ENCODE measurements around the gene TSC1.
A peak's percentile ranks its signal among the peaks of the same experiment; 100 is the strongest.

TSC1 gene

GRCh38 chr9:132879457-132880323 lies 64.7 kb downstream of the TSC1 start:
- Histone ChIP-seq H3K36me3 (ENCODE audit: insufficient read depth, low read length) (no peaks in the 10 kb centered on the region), H3K9ac (ENCODE audit: low read depth, low read length) (no peak overlapping the region), H3K9me3 (ENCODE audit: control insufficient read depth, insufficient read depth, low read length) (no peaks in the 10 kb centered on the region), H3K4me1 (ENCODE audit: insufficient read depth, low read length) (no peaks in the 10 kb centered on the region)

GRCh38 chr9:132878695-132879456 lies 65.5 kb downstream of the TSC1 start, which contains the start of gene SPACA9:
Gene SPACA9 (plus strand): TSS chr9:132878898. CDS start chr9:132883948, 5,050 bp downstream.
- H3K4me1 ChIP-seq (ENCODE audit: insufficient read depth, low read length), result no peaks in the 10 kb centered on the region
- H3K36me3 ChIP-seq (ENCODE audit: insufficient read depth, low read length), result no peaks in the 10 kb centered on the region
- no peaks in the 10 kb centered on the region for H3K9me3 ChIP-seq (ENCODE audit: control insufficient read depth, insufficient read depth, low read length)
- peak within 1 kb of the TSS; percentile 92 for H3K9ac ChIP-seq (ENCODE audit: low read depth, low read length)

- no peaks in the 10 kb centered on the region for H3K4me1 ChIP-seq (ENCODE audit: insufficient read depth, low read length)
- H3K9ac ChIP-seq (ENCODE audit: low read depth, low read length), result peak within 1 kb of the TSS; percentile 92
- H3K9me3 ChIP-seq (ENCODE audit: control insufficient read depth, insufficient read depth, low read length), result no peaks in the 10 kb centered on the region
- no peaks in the 10 kb centered on the region for H3K36me3 ChIP-seq (ENCODE audit: insufficient read depth, low read length)
These were observed 66.4 kb downstream of the TSC1 start, which contains the start of gene AK8 for GRCh38 chr9:132877824-132878694. Gene AK8 (minus strand): TSS chr9:132878284. CDS start chr9:132878255, 29 bp downstream.

- Histone ChIP-seq H3K4me1 (ENCODE audit: insufficient read depth, low read length) (no peaks in the 10 kb centered on the region), H3K9ac (ENCODE audit: low read depth, low read length) (peak overlapping the region; percentile 92; the same call in 1 of the 2 replicates), H3K9me3 (ENCODE audit: control insufficient read depth, insufficient read depth, low read length) (no peaks in the 10 kb centered on the region), H3K36me3 (ENCODE audit: insufficient read depth, low read length) (no peaks in the 10 kb centered on the region)
These were observed 67.0 kb downstream of the TSC1 start for GRCh38 chr9:132877458-132877823.

GRCh38 chr9:132876849-132877248 lies 67.6 kb downstream of the TSC1 start:
- H3K36me3 ChIP-seq (ENCODE audit: insufficient read depth, low read length), result no peaks in the 10 kb centered on the region
- no peaks in the 10 kb centered on the region for H3K4me1 ChIP-seq (ENCODE audit: insufficient read depth, low read length)
- no peak overlapping the region for H3K9ac ChIP-seq (ENCODE audit: low read depth, low read length)

GRCh38 chr9:132875159-132875558 lies 69.3 kb downstream of the TSC1 start:
- Histone ChIP-seq H3K9ac (ENCODE audit: low read depth, low read length) (no peak overlapping the region), H3K36me3 (ENCODE audit: insufficient read depth, low read length) (no peaks in the 10 kb centered on the region), H3K9me3 (ENCODE audit: control insufficient read depth, insufficient read depth, low read length) (no peaks in the 10 kb centered on the region), H3K4me1 (ENCODE audit: insufficient read depth, low read length) (no peaks in the 10 kb centered on the region)

More at GRCh38 chr9:132876849-132877248, 67.6 kb downstream of the TSC1 start:
- H3K9me3 ChIP-seq (ENCODE audit: control insufficient read depth, insufficient read depth, low read length), result no peaks in the 10 kb centered on the region

- Histone ChIP-seq H3K36me3 (ENCODE audit: insufficient read depth, low read length) (no peaks in the 10 kb centered on the region), H3K9me3 (ENCODE audit: control insufficient read depth, insufficient read depth, low read length) (no peaks in the 10 kb centered on the region), H3K4me1 (ENCODE audit: insufficient read depth, low read length) (no peaks in the 10 kb centered on the region), H3K9ac (ENCODE audit: low read depth, low read length) (no peak overlapping the region)
These were observed 71.0 kb downstream of the TSC1 start for GRCh38 chr9:132873403-132873802.

GRCh38 chr9:132869266-132869665 lies 75.2 kb downstream of the TSC1 start:
- Histone ChIP-seq H3K36me3 (ENCODE audit: insufficient read depth, low read length) (no peaks in the 10 kb centered on the region), H3K9ac (ENCODE audit: low read depth, low read length) (no peak overlapping the region), H3K9me3 (ENCODE audit: control insufficient read depth, insufficient read depth, low read length) (no peaks in the 10 kb centered on the region)

GRCh38 chr9:132866898-132867297 lies 77.5 kb downstream of the TSC1 start:
- Histone ChIP-seq H3K36me3 (ENCODE audit: insufficient read depth, low read length) (no peaks in the 10 kb centered on the region), H3K4me1 (ENCODE audit: insufficient read depth, low read length) (no peaks in the 10 kb centered on the region; the same call in 1 of the 2 replicates), H3K9me3 (ENCODE audit: control insufficient read depth, insufficient read depth, low read length) (no peaks in the 10 kb centered on the region), H3K9ac (ENCODE audit: low read depth, low read length) (no peak overlapping the region)

More at GRCh38 chr9:132869266-132869665, 75.2 kb downstream of the TSC1 start:
- H3K4me1 ChIP-seq (ENCODE audit: insufficient read depth, low read length), result no peaks in the 10 kb centered on the region; the same call in 1 of the 2 replicates

GRCh38 chr9:132864691-132865090 lies 79.7 kb downstream of the TSC1 start:
- no peaks in the 10 kb centered on the region; the same call in 1 of the 2 replicates for H3K4me1 ChIP-seq (ENCODE audit: insufficient read depth, low read length)
- H3K9ac ChIP-seq (ENCODE audit: low read depth, low read length), result no peak overlapping the region
- H3K9me3 ChIP-seq (ENCODE audit: control insufficient read depth, insufficient read depth, low read length), result no peaks in the 10 kb centered on the region
- no peaks in the 10 kb centered on the region for H3K36me3 ChIP-seq (ENCODE audit: insufficient read depth, low read length)

GRCh38 chr9:132864277-132864676 lies 80.1 kb downstream of the TSC1 start:
- no peaks in the 10 kb centered on the region for H3K36me3 ChIP-seq (ENCODE audit: insufficient read depth, low read length)
- H3K9ac ChIP-seq (ENCODE audit: low read depth, low read length), result no peak overlapping the region
- no peaks in the 10 kb centered on the region for H3K9me3 ChIP-seq (ENCODE audit: control insufficient read depth, insufficient read depth, low read length)
- no peaks in the 10 kb centered on the region; the same call in 1 of the 2 replicates for H3K4me1 ChIP-seq (ENCODE audit: insufficient read depth, low read length)

- H3K9me3 ChIP-seq (ENCODE audit: control insufficient read depth, insufficient read depth, low read length), result no peaks in the 10 kb centered on the region
- H3K36me3 ChIP-seq (ENCODE audit: insufficient read depth, low read length), result no peaks in the 10 kb centered on the region
- H3K9ac ChIP-seq (ENCODE audit: low read depth, low read length), result no peak overlapping the region
- H3K4me1 ChIP-seq (ENCODE audit: insufficient read depth, low read length), result peaks cover 4% of the 10 kb centered on the region
These were observed 81.3 kb downstream of the TSC1 start for GRCh38 chr9:132863096-132863495.

GRCh38 chr9:132862533-132862932 lies 81.9 kb downstream of the TSC1 start:
- Histone ChIP-seq H3K4me1 (ENCODE audit: insufficient read depth, low read length) (peaks cover 9% of the 10 kb centered on the region), H3K9ac (ENCODE audit: low read depth, low read length) (no peak overlapping the region), H3K36me3 (ENCODE audit: insufficient read depth, low read length) (no peaks in the 10 kb centered on the region), H3K9me3 (ENCODE audit: control insufficient read depth, insufficient read depth, low read length) (no peaks in the 10 kb centered on the region)

GRCh38 chr9:132861666-132862065 lies 82.8 kb downstream of the TSC1 start:
- H3K4me1 ChIP-seq (ENCODE audit: insufficient read depth, low read length), result peaks cover 15% of the 10 kb centered on the region
- no peaks in the 10 kb centered on the region for H3K9me3 ChIP-seq (ENCODE audit: control insufficient read depth, insufficient read depth, low read length)
- no peak overlapping the region for H3K9ac ChIP-seq (ENCODE audit: low read depth, low read length)
- H3K36me3 ChIP-seq (ENCODE audit: insufficient read depth, low read length), result no peaks in the 10 kb centered on the region
